ENCODE data around the gene TPCN1.

- no peak for TF ChIP-seq CTCF (IDR thresholded peaks at IDR 0.05)
- TF ChIP-seq ZFX (IDR thresholded peaks at IDR 0.05; ENCODE audit: borderline replicate concordance) = no peak
Observed at GRCh38 chr12:113172185-113172584, 49.1 kb upstream of the TPCN1 start.

All from 22Rv1 (cell line).